GM19372 (cell line): ENCODE data around the gene CPED1.
"Not testable (repeated sequence)": the region's sequence is repeated elsewhere in the genome, so short reads cannot be mapped to it uniquely, and the experiment has no call there.

Experiments used
- ATAC-seq: cut with Tn5 transposase; IDR thresholded peaks from one replicate; pipeline ENCODE4 v1.9.1; 2021; ENCODE audit warnings: mild to moderate bottlenecking, low read depth, moderate library complexity; ENCODE audit not compliant: unreplicated experiment

CPED1 gene

DNA sequence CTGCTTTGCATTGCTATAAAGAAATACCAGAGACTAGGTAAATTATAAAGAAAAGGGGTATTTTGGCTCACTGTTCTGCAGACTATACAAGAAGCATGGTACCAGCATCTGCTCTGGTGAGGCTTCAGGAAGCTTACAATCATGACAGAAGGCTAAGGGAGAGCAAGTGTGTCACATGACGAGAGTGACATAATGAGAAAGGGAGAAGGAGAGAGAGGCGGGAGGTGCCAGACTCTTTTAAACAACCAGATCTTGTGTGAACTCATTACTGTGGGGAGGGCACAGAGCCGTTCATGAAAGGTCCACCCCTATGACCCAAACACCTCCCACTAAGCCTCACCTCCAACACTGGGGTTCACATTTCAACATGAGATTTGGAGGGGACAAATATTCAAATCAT, 281.3 kb downstream of the CPED1 start:
- ATAC-seq, result no peak

DNA sequence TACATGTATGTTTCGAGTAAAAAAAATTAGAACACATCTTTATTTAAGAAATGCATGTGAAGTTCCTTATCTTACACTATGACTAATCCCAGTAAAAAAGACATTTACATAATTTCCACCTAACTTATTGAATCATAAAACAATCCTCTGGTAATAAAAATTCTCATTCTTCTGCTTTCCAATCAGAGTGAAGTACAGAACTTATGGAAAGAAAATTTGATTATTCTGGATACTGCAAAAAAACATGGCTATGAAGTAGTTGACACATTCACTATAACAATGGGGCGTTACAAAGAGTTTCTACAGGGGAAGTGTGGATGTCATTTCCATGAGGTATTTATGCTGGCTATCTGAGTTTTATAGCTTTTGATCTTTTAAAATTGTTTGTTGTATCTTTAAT, 282.6 kb downstream of the CPED1 start:
- no peak for ATAC-seq

DNA sequence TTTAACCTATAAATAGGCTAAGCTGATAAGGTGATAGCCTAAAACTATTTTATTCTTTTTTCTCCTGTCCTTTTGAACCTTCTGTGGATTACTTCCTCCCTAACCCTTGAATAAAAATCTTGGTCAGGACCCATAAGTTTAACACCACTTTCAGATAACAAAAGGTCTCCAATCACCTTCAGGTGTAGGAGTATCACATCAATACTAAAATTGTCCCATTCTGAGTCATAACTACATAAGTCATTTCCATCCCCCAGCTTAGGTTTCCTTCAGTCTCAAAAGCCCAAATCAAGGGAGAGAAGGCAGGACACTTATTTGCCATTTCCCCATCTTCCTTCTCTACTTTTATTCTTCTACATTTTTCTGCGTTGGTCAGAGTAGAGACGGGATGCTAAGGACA, 283.4 kb downstream of the CPED1 start:
- ATAC-seq, result no peak

DNA sequence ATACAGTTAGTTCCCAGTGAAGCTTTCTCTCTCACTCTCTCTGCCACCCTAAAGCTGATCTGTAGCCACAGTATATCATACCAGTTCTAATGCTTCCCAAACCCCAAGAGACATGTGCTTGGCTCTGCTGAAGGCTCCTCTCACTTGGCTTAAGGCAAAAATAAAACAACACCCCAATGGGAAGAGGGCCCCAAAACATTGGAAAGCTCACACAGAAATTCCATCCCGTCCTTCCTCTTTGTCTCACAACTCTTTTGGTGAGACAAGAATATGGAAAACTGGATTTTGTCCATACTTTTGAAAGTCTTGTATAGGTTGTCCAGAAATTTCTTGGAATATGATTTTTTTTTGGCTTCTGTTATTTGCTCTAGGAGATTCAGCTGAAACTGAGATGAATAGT, 284.2 kb downstream of the CPED1 start:
- no peak for ATAC-seq

DNA sequence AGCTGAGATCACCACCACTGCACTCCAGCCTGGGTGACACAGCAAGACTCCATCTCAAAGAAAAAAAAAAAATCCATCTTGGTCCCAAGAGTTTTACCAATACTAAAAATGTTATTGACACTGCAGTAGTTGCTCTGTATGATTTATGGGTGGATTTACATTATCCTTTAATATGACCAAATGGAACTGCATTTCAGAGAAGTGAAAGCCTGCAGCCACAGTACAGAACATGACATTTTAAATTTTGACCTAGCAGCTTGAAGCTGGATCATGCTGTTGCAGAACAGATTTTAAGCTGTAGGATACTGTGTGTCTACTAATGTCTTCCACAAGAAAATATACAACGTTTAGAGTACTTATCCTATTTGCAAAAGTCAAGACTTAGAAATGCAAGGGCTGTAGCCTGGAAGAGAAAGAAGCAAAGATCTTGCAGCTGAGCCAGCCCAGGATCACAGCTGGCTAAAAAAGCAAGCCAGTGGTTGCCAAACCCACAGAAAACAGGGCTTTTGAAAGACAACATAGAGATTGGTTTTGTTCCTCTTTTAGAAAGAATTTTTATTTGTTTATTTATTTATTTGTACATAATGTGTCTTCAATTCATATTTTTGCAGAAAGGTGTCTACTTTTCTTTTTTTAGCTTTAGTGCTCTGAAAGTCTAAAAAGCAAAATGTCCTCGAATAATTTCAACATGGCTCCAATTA, 285.1 kb downstream of the CPED1 start:
- no peak for ATAC-seq

DNA sequence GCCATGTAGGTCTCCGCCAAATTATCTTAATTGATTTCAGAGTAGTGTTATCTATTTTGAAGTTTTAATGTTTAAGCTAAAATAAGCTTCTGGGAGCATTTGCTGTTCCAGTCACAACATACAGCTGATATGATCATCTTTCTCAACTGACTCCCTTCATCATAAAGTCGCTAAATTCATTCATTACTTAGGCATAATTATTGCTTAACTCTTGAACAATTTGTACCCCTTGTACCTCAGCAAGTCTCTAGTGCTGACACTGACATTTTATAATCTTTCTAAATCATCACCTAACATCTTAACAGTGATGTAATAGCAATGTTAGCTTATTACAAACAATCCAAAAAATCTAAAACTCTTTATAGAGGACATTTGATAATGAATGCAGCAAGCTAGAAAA, 286.0 kb downstream of the CPED1 start:
- no peak for ATAC-seq

DNA sequence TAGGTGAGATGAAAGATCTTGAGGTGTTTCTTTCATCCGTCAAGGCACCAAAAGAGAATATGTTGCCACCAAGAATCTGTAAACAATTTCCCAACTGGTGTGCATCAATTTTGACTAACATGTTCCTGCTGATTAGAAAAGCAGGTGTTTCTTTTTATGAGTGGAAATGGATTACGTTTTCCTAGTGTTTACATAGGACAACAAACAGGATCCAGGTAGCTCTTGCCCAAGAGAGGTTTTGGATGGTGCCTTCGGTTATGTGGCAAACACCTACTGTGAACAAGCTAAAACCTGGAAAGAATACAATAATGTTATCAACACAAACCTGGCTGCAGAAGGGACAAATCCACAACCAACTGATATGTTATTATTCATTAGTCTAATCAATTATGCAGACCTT, 286.7 kb downstream of the CPED1 start:
- no peak for ATAC-seq

DNA sequence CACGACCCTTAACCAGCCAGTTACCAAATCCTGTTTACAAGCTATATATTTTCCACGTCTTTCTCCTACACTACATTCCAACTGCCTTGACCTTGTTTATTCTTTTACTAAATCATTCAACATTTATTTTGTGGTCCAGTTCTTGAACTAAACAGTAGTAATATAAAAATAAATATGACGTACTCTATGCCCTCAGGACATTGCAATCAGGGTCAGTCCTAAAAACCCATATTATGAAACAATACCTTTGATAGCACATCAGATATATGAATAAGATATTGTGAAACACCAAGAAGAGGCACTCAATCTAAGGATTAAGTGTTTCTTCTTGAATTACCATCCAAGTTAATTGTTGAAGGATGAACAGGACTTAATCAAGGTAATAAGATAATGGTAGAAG, 287.8 kb downstream of the CPED1 start:
- ATAC-seq, result no peak

DNA sequence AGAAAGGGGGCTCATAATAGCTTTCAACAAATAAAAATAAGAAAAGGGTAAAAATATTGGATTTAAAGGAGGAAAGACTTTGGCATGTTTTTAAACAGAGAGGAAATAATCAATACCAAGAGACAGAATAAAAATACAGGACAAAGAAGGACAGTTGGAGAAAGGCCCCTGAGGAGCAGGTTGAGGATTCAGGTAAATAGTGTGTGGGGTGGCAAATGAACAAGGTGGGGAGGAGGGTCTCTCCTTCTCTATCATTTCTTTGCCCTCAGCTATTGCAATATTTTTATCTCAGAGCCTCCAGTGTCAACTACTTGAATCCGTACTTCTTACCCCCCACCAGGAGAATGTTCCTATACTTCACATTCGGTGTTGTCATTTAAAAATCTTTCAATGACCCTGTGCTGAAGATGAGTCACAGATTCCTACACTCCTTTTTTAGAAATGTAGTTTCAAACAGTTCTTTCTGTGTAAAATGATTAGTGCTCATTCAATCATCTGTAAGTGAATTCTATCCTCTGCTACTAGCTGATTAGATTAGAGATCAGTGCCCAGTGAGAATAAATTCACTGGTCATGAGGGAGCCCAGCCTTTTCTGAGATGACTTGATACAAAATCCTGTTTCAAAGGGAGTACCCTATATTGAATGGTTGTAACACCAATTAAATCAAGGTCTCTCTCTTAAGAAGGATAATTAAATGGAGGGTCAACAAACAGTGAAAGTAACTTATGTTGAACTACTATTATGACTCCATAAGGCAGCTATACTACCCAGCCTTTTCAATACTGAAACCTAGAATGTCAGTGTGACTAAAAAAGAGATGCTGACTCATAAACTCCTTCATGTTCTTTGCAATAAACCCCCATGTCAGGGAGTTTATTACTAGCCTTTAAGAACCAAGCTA, 289.9 kb downstream of the CPED1 start:
- peak; percentile 100 for ATAC-seq

DNA sequence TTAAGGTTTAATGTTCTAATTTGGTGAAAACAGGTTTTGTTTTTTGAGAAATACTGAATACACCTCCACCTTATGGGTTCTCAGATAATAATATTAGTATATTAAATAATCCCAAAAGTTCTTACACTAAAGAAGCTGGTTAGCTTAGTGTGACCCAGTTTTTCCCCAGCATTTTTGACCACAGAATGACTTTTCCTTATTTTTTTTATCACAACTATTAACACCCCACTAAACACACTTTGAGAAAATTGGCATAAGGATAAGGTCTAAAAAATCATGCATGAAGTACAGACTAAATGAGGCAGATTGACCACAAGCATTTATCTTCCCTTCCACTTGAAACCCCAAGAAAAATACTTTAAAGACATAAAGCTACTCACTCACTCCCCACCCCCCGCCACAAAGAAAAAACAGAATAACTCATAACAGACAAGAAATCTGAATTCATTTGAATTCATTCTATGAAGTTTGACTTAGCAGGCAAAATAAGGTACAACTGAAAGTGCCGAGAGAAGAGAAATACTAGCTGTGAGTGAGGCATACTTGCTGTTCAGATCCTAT, 290.6 kb downstream of the CPED1 start:
- ATAC-seq, result peak; percentile 3

DNA sequence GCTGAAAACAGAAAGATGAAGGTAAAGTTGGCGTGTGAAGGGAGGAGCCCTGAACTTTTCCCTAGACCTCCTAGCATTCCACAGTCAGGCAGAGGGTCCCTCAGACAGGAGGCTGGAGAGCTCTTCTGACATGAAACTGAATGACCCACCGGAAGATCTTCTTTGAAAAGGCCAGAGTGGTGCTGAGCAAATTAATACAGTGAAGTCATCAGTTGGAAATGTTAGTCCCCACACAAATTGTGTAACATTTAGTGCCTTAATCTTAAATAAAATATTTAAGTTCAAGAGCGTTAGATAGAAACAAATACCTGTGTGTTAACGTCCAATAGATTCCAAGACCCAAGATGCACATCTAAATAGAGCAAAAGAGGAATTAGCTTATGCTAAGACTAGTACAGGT, 291.3 kb downstream of the CPED1 start:
- no peak for ATAC-seq

DNA sequence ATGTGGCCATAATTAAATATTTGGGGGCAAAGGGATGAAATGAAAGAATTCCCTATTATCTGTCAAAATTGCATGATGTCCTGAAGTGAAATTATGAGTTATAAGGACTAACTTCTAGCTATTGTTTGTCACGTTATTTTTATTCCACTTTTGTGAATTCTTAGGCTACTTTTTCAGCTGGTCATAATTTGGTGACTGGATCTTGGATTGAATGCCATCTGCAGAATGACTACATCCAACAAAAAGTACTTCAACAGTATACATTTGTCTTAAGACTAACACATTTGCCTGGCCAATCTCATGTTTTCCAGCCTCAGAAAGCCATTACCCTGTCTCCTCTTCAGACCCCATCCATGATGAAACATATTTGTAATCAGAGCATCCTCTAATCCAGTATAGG, 292.1 kb downstream of the CPED1 start:
- ATAC-seq, result no peak

DNA sequence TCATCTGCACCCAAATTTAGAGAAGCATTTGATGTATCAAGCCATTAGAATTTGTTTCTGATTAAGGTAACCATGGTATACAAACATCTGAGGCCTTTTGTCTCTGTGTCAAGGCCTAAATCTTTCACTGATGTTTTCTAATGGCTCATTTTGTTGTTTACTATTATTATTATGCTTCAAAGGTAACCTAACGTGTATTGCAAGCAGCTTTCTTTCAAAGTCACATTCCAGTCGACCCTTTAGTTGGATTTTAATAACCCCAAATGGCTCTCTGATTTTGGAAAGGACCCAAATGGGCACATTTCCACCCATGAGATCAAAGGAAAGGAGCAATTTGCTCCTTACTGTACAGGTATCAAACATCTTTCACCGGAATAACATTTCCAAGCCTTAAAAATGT, 293.6 kb downstream of the CPED1 start:
- ATAC-seq, result no peak

DNA sequence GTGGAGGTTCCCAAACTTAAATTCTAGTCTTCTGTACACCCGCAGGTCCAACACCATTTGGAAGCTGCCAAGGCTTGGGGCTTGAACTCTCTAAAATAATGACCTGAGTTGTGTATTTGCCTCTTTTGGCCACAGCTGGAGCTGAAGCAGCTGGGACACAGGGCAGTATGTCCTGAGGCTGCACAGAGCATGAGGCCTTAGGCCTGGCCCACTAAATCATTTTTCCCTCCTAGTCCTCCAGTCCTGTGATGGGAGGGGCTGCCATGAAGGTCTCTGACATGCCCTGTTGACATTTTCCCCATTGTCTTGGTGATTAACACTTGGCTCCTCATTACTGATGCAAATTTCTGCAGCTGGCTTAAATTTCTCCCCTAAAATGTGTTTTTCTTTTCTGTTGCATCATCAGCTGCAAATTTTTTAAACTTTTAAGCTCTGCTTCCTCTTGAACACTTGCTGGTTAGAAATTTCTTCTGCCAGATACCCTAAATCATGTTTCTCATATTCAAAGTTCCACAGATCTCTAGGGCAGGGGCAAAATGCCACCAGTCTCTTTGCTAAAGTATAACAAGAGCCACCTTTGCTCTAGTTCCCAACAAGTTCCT, 296.7 kb downstream of the CPED1 start:
- no peak for ATAC-seq

DNA sequence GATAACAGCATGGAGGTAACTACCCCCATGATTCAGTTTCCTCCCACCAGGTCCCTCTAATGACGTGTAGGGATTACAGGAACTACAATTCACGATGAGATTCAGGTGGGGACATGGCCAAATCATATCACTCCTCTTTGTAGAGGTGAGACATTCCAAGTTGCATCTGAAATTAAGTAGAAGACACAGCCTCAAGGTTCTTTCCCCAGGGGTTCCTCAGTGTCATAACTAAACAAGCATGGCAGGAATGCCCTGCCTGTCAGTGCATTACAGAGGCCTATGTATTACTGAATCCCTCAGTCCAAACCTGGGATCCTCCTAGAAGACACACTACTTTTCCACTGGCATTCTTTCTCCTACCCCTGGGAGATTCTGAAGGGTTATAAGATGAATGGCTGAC, 297.7 kb downstream of the CPED1 start:
- ATAC-seq, result no peak

DNA sequence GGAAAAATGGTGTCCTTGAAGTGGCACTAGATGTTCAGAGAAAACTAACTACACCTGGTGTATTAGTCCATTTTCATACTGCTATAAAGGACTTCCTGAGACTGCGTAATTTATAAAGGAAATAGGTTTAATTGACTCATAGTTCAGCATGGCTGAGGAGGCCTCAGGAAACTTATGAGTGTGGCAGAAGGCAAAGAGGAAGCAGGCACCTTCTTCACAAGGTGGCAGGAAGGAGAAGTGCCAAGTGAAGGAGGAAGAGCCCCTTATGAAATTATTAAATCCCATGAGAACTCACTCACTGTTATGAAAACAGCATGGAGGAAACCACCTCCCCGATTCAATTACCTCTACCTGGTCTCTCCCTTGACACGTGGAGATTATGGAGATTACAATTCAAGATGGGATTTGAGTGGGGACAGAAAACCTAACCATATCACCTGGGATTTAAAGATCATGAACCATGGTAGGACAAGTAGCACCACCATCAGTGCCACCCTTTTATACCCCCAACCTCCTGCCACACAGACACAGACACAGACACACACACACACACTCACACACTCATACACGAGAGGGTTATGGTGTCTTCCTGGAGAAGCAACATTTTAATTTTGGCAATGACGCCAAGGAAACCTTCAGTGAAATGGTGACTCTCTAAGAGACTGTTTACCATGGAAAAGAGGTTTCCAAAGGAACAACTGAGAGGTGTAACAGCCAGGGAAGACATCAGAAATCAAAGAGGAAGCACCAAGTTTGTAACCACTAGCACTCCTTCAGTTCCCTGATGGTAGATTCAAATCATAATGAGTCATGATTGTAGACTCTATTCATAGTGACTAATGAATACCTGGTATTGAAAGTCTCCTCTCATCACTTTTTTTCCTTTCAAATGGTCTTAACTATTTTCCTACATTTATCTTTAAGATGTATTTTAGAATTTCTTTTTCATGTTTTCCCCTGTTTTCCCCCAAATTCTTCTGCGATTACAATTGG, 298.5 kb downstream of the CPED1 start:
- no peak for ATAC-seq

DNA sequence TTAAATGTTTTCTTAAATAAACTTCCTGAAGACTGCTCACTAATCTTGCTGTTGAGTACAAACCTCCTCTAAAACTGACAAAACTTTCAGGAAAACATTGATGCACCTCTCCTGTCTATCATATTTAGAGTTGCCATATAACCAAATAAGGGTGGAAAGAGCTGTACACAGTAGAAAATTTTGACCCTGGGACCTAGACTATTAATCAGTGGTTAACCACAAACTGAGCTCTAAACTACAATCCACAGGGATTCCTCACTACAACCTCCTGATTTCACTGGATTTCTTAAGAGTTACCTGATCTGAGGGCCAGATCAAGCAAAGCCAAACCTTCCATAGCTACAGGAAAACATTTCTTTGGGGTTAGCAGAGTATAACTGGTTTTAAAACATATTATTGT, 300.4 kb downstream of the CPED1 start:
- no peak for ATAC-seq

DNA sequence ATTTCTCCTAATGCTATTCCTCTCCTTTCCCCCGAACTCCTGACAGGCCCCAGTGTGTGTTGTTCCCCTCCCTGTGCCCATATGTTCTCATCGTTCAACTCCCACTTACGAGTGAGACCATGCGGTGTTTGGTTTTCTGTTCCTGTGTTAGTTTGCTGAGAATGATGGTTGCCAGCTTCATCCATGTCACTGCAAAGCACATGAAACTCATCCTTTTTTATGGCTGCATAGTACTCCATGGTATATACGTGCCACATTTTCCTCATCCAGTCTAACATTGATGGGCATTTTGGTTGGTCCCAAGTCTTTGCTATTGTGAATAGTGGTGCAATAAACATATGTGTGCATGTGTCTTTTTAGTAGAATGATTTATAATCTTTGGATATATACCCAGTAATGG, 301.4 kb downstream of the CPED1 start:
- not testable (repeated sequence) for ATAC-seq

DNA sequence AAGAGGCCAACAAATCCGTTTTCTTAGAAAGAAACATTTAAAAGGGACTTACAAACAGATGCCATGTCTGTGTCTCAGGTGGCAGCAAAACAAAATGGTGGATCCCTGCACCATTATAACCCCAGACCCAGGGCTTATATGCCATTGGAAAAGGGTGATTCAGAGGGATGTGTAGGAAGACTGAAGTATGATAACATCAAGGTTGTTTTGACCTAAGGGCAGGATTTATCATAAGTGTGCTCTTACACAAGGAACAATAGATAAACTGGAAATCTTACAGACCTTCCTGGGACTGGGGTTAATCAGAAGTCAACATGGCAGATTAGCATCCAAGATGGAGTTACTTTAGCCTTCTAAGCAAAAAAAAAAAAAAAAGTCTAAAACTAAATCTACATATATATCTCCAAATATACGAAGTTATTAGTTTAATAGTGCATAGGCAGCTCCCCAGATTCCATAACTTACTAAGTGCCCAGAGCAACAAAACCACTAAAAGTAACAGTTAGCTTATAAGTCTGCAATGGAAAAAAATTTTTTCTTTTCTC, 306.0 kb downstream of the CPED1 start:
- ATAC-seq, result no peak

DNA sequence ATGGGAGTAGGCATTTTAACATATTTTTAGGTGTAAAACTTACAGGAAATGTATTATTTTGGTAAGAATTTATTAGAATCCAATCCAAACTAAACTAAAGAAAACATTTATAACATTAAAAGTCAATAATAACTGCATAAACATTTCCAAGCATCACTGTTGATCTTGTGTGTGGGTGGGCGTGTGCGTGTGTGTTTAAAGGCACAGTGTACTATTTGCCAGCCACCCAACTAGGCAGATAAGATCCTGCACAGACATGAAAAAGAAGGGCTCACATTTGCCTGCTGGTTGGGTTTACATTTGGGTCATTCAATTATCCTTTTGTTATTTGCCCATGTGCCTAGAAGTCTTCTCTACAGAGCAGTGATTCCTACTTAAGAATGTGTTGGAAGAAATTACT, 309.3 kb downstream of the CPED1 start:
- no peak for ATAC-seq
